ENCODE measurements around the gene USP21. TPM values are rescaled to one million over a fixed set of nuclear protein-coding genes. Genes with fewer than 3 reads are reported as not detected.

The USP21 gene
- total and polyA plus RNA-seq, 9 of the 15 experiments (the other 6 are each of a cell fraction or from before 2014, with no cell fraction given) = 4.9 to 52.4 (median 21.6) TPM

GRCh38 chr1:161119092-161119903, 40.0 kb upstream of the USP21 start (continued):
- TF ChIP-seq ZBTB11 (CRISPR knock-in tag; IDR thresholded peaks at IDR 0.05) (no peak), NR2C2 (CRISPR knock-in tag; IDR thresholded peaks at IDR 0.05) (0 out of 2 replicates have a peak, but pooled peaks have one; percentile 15), NR2C2 (tag; IDR thresholded peaks at IDR 0.05) (no peak), TBL1XR1 (IDR thresholded peaks at IDR 0.05; ENCODE audit: low read length in 2 of 2) (0 out of 4 replicates have a peak, but pooled peaks of 1 of the 2 experiments have one; percentile 59), ZNF586 (CRISPR knock-in tag; conservative IDR thresholded peaks at IDR 0.05) (no peak), PRMT5 (CRISPR knock-in tag; IDR thresholded peaks at IDR 0.05) (no peak), HDAC6 (IDR thresholded peaks at IDR 0.05; ENCODE audit: low read depth, low read length) (no peak), EP400 (IDR thresholded peaks at IDR 0.05) (no peak), SREBF2 (CRISPR knock-in tag; IDR thresholded peaks at IDR 0.05) (no peak), EGR1 (conservative IDR thresholded peaks at IDR 0.05) (no peak), ERF (CRISPR knock-in tag; IDR thresholded peaks at IDR 0.05) (no peak), HMG20B (CRISPR knock-in tag; IDR thresholded peaks at IDR 0.05) (no peak), ZNF140 (CRISPR knock-in tag; IDR thresholded peaks at IDR 0.05) (no peak), CBX5 (IDR thresholded peaks at IDR 0.05; ENCODE audit: borderline replicate concordance, low read depth) (no peak), ZNF232 (CRISPR knock-in tag; IDR thresholded peaks at IDR 0.05) (no peak), BACH1 (tag; IDR thresholded peaks at IDR 0.05) (no peak), NCOA6 (IDR thresholded peaks at IDR 0.05) (no peak), ZNF3 (CRISPR knock-in tag; IDR thresholded peaks at IDR 0.05) (no peak), BRD4 (IDR thresholded peaks at IDR 0.05) (no peak), CREBBP (IDR thresholded peaks at IDR 0.05; ENCODE audit: low read depth, low read length) (no peak), MED1 (CRISPR knock-in tag; IDR thresholded peaks at IDR 0.05; ENCODE audit: borderline replicate concordance) (no peak), TBP (optimal IDR thresholded peaks at IDR 0.05; ENCODE audit: low read depth, low read length) (no peak), CC2D1A (IDR thresholded peaks at IDR 0.05) (no peak), TAF7 (tag; IDR thresholded peaks at IDR 0.05) (no peak), ZNF175 (CRISPR knock-in tag; IDR thresholded peaks at IDR 0.05; ENCODE audit: low read depth) (no peak)
- TF ChIP-seq, protein P1, sequence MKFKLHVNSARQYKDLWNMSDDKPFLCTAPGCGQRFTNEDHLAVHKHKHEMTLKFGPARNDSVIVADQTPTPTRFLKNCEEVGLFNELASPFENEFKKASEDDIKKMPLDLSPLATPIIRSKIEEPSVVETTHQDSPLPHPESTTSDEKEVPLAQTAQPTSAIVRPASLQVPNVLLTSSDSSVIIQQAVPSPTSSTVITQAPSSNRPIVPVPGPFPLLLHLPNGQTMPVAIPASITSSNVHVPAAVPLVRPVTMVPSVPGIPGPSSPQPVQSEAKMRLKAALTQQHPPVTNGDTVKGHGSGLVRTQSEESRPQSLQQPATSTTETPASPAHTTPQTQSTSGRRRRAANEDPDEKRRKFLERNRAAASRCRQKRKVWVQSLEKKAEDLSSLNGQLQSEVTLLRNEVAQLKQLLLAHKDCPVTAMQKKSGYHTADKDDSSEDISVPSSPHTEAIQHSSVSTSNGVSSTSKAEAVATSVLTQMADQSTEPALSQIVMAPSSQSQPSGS (CRISPR knock-in tag; IDR thresholded peaks at IDR 0.05) = no peak
